Measurements from ENCODE around the gene CRABP1.
A peak's percentile ranks its signal among the peaks of the same experiment; 100 is the strongest.

The CRABP1 gene

DNA sequence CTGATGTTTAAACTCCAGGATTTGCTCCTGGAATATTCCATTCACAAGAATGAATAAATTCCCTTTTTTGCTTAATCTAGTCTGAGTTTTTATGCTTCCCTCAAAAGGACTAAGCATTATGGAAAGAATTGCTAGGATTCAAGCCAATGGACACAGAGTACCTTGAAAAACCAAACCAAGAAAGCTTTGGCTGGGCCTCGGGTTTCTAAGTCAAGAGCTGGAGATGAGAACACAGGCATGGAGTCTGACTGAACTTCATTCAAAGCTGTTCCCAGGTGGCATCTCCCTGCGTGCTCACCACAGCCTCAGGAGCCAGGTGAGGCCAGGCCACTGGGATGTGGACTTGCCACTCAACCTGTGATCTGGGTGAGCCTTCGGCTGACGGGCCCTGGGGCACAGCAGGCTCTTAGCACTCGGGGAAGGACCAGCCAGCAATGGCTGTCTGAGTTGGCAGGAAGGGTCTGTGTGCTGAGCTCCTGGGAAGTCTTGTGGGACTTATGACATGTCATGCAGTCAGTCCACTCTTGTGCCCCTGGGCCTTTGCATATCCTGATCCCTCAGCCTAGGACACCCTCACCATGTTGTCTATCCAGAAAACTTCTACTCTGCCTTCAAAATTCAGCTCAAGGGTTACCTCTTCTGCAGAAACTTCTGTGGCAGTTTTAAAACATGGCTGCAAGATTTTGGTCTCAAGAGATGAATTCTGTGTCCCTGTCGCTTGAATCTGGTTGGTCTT lies 21.8 kb downstream of the CRABP1 start:
- no peaks in the 10 kb centered on the region for H3K4me1 ChIP-seq
- TF ChIP-seq, protein P1, sequence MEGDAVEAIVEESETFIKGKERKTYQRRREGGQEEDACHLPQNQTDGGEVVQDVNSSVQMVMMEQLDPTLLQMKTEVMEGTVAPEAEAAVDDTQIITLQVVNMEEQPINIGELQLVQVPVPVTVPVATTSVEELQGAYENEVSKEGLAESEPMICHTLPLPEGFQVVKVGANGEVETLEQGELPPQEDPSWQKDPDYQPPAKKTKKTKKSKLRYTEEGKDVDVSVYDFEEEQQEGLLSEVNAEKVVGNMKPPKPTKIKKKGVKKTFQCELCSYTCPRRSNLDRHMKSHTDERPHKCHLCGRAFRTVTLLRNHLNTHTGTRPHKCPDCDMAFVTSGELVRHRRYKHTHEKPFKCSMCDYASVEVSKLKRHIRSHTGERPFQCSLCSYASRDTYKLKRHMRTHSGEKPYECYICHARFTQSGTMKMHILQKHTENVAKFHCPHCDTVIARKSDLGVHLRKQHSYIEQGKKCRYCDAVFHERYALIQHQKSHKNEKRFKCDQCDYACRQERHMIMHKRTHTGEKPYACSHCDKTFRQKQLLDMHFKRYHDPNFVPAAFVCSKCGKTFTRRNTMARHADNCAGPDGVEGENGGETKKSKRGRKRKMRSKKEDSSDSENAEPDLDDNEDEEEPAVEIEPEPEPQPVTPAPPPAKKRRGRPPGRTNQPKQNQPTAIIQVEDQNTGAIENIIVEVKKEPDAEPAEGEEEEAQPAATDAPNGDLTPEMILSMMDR (IDR thresholded peaks at IDR 0.05; ENCODE audit: low read depth, low read length) = no peak
- DNase-seq = no peak
- no peaks in the 10 kb centered on the region for H3K9me3 ChIP-seq
- no peaks in the 10 kb centered on the region for H3K27me3 ChIP-seq
- H3K36me3 ChIP-seq = no peaks in the 10 kb centered on the region
- H3K4me3 ChIP-seq (ENCODE audit: low read depth, low read length) = no peak overlapping the region

DNA sequence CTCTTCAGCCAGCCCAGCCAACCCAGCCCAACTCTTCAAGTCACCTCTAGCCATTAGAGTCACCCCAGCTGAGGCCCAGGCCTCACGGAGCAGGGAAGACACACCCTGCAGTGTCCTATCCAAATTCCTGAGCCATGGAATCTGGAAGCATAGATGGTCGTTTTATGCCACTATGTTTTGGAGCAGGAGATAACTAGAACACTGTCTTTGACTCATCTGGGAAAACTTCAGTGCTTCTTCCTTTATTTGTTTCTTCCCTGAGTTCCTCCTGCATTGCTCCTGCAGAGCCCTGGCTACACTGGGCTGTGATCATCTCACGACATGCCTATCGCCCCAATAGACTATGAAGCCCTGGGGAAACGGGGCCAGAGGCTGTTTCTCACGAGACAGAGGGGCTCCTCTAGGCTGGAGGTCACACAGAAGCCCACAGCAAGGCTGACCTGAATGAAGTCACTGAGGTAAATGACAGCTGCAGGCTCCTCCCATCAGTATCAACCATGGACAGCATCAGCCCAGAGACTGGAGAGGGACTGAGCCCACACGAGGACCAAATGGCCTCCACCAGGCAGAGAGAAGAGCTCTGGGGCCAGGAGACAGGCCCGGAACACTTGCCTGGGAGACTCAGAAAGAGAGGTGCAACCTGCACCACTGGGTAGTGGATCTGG lies 22.7 kb downstream of the CRABP1 start:
- no peaks in the 10 kb centered on the region for H3K36me3 ChIP-seq
- TF ChIP-seq, protein P1 (IDR thresholded peaks at IDR 0.05; ENCODE audit: low read depth, low read length) = no peak
- DNase-seq = no peak
- H3K4me1 ChIP-seq = no peaks in the 10 kb centered on the region
- no peak overlapping the region for H3K4me3 ChIP-seq (ENCODE audit: low read depth, low read length)
- no peaks in the 10 kb centered on the region for H3K9me3 ChIP-seq
- no peaks in the 10 kb centered on the region for H3K27me3 ChIP-seq

DNA sequence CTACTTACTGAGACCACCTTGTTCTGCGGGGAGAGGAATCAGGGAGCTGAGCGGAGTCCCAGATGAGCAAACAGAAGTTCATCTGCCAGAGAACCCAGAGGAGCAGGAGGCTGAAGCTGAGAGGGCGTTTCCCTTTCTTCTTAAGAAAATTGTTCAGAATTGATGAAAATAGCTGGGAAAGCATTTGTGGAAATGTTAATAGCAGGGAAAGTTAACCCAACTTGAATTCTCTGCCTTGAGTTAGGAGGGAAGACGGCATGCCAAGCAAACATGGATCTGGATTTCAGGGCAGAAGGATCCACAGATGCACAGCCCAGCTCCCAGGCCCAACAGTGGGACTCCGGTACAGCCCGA lies 23.2 kb downstream of the CRABP1 start:
- Histone ChIP-seq H3K4me1 (no peaks in the 10 kb centered on the region), H3K27me3 (no peaks in the 10 kb centered on the region), H3K36me3 (no peaks in the 10 kb centered on the region), H3K9me3 (no peaks in the 10 kb centered on the region), H3K4me3 (ENCODE audit: low read depth, low read length) (no peak overlapping the region)
- TF ChIP-seq, protein P1 (IDR thresholded peaks at IDR 0.05; ENCODE audit: low read depth, low read length) = no peak
- DNase-seq = no peak

DNA sequence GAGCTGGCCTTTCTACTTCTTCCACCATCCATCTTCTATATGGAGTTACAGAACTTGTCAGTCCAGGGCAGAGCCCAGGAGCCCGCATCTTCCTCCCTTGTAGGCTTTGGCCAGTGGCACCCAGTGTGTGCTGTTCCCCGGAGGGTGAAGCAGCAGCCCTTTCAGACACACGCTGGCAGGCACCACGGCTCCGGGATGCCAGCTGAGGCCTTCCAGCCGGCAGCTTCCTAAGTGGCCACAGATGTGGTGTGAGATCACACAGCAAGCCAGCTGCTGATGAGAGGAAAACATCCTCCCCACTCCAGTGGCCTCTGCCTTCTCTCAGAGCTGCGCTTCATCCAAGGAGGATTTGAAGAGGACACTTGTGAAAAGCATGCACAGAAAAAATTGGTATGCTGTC lies 24.1 kb downstream of the CRABP1 start:
- peak; percentile 34 for DNase-seq
- Histone ChIP-seq H3K9me3 (no peaks in the 10 kb centered on the region), H3K4me1 (no peaks in the 10 kb centered on the region), H3K27me3 (no peaks in the 10 kb centered on the region), H3K36me3 (no peaks in the 10 kb centered on the region), H3K4me3 (ENCODE audit: low read depth, low read length) (no peak overlapping the region)
- TF ChIP-seq, protein P1 (IDR thresholded peaks at IDR 0.05; ENCODE audit: low read depth, low read length) = no peak

DNA sequence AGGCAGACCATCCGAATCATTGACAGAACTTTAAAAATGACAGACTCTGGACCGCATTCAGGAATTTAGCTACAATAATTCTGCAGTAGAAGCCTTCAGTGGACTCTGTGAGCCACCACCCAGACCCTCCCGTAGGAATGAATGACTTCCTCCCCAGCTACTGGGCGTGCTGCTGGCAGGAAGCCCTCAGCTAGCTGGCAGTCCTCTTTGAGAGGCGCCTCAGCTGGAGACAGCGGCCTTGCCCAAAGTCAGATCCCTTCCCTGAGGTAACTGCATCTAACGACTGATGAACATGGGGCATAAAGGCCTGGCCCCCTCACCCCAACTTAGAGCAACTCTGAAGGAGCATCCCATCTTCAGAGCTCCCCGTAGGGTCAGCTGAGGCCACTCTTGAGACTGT lies 25.8 kb downstream of the CRABP1 start:
- DNase-seq = no peak
- no peaks in the 10 kb centered on the region for H3K36me3 ChIP-seq
- no peak overlapping the region for H3K4me3 ChIP-seq (ENCODE audit: low read depth, low read length)
- TF ChIP-seq, protein P1 (IDR thresholded peaks at IDR 0.05; ENCODE audit: low read depth, low read length) = no peak
- H3K27me3 ChIP-seq = no peaks in the 10 kb centered on the region
- no peaks in the 10 kb centered on the region for H3K4me1 ChIP-seq
- no peaks in the 10 kb centered on the region for H3K9me3 ChIP-seq

DNA sequence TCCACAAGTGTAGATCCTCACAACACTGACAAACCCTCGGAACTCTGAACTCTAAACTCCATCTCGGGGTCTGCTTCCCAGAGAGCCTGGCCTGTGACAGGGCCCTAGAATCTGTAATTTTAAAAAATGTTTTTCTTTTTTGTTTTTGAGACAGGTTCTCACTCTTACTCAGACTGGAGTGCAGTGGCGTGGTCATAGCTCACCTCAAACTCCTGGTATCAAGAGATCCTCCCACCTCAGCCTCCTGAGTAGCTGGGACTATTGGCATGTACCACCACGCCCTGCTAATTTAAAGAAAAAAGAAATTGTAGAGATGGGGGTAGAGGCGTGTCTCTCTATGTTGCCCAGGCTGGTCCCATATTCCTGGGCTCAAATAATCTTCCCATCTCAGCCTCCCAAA lies 26.2 kb downstream of the CRABP1 start:
- TF ChIP-seq, protein P1 (IDR thresholded peaks at IDR 0.05; ENCODE audit: low read depth, low read length) = no peak
- no peak for DNase-seq
- no peaks in the 10 kb centered on the region for H3K36me3 ChIP-seq

More for the DNA sequence above, 26.2 kb downstream of the CRABP1 start:
- Histone ChIP-seq H3K9me3 (no peaks in the 10 kb centered on the region), H3K4me1 (no peaks in the 10 kb centered on the region), H3K4me3 (ENCODE audit: low read depth, low read length) (no peak overlapping the region), H3K27me3 (no peaks in the 10 kb centered on the region)
